Stimulated activated CD4-positive, alpha-beta T cell treated with anti-CD3 and anti-CD28 coated beads, Interleukin-2, amount 100 ng/mL, for 48 hours (primary cell): ENCODE measurements around the gene IFT74.
A peak's percentile ranks its signal among the peaks of the same experiment; 100 is the strongest.

Source experiments
- DNase-seq, 2 donors: peaks; one replicate each; pipeline ENCODE4 v3.0.0-alpha.2; 2020

Gene IFT74

DNA sequence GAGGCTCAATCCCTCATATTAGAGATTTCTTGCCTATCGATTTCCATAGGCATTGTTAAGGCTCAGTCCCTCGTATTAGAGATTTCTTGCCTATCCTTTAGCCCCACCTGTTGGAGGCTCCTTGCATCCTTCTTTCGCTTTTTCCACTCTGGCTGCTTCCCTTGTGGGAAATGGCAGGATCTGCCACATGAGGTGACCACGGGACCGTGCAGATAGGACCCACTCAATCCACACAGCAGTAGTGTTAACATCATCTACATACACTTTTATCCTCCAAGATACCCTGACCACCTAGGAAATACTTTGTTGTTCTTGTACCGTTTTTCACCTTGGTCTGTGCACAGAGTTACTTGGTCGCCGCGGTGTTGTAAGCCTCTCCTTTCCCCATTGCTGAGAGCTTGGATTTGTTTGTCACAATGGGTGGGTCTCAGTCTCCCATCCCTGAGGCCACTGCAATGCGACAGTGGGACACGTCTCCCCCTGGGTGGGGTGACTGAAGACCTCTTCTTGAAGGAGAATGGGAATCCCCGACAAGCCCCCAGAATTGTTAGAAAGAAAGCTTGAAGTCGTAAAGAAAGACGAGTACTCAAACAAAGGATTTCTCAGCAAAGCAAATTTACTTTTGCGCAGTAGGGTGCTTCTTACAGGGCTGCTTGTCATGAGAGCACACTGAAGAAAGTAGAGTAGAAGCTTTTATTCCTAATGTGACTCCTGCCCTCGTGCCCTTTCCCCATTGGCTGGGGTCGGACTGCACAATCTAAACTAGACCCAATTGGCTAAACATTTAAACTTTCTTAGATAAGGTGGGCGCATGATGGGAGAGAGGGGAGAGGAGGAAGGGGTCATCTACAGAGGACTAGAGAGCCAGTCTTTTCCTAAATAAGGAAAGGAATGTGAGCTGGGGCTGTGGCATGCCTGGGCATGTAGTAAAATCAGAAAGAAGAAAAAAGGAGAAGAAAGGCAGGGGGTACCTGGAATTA lies 19.8 kb downstream of the IFT74 start:
- no peak for DNase-seq

DNA sequence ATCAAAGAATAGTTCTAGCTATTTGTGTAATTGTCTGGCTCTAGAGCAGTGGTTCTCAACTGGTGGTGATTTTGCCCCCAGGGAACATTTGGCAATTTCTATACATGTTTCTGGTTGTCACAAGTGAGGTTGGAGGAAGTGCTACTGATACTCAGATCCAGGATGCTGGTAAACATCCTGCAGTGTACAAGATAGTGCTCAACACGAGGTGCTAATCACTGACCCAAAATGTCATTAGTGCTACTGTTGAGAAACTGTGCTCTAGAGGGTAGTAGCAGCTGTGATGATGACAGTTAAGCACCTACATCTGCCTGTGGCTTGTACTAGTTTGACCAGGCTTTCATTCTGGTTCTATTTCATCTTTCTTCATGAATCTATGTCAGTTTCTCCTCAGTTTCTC lies 27.1 kb downstream of the IFT74 start:
- DNase-seq, result no peak

- DNase-seq, result no peak
These were observed 39.6 kb downstream of the IFT74 start for GRCh38 chr9:26995810-26996209.

DNA sequence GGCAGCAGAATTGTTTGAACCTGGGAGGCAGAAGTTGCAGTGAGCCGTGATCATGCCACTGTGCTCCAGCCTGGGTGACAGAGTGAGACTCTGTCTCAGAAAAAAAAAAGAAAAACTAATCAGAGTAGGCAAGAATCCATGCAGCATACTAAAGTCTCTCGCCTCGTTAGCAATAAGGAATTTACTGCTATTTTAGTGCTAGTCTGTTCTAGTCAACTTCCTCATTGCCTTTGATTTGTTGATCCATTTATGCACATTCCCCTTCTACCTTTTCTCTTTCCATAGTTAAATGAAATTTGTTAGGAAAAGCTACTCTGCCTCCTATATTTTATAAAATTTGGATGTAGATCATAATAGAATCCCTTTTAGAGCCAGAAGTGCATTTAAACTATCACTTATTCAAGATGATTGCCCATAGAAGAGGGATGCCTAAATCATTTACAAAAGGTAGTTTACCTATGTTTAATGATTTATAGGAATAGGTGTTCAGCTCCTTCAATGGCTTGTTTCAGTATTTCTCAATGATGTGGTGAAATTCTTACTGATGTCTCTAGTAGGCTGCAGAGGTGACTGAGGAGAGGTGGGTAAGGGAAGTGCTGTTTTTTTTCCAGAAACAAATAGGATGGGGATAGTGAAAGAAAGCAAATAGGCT lies 47.3 kb downstream of the IFT74 start:
- DNase-seq, result no peak

GRCh38 chr9:27005491-27005890 lies 49.3 kb downstream of the IFT74 start, which contains the start of gene LRRC19:
LRRC19 (minus strand) TSS chr9:27005672; CDS start chr9:26999694, 5,978 bp downstream.
- DNase-seq, result no peak

DNA sequence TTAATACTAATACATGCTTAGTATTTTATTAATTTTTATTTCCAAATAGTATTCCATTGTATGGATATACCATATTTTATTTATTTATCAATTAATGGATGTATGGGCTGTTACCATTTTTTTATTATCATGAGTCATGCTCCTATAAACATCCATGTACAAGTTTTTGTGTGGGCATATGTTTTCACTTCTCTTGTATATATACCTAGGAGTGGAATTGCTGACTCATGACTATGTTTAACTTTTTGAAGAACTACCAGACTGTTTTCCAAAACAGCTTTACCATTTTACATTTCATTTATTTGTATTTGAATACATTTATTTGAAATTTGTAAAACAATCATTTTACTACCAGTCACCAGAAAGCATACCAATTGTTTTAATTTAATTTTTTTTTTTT lies 63.4 kb downstream of the IFT74 start:
- DNase-seq, result no peak

DNA sequence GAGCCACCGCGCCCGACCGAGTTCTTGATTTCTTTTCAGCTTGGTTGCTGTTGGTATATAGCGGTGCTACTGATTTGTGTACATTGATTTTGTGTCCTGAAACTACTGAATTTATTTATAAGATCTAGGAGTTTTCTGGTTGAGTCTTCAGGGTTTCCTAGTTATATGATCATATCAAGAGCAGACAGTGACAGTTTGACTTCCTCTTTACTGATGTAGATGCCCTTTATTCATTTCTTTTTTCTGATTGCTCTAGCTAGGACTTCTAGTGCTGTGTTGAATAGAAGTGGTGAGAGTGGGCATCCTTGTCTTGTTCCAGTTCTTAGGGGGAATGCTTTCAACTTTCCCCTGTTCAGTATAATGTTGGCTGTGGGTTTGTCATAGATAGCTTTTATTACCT lies 66.7 kb downstream of the IFT74 start:
- DNase-seq, result no peak

DNA sequence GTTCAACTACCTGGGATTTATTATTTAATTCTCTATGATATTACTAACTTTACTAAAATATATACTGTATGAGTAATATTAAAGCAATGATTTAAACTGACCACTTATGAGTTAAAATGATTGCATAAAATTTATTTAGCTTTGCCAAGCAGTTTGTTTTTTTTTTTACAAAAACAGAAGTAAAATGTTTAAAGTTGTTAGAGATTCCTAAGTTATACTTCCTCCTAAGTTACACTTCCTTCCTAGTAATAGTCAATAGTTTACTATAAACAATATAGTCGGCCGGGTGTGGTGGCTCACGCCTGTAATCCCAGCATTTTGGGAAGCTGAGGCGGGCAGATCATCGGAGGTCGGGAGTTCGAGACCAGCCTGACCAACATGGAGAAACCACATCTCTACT lies 73.0 kb downstream of the IFT74 start:
- DNase-seq, result no peak

DNA sequence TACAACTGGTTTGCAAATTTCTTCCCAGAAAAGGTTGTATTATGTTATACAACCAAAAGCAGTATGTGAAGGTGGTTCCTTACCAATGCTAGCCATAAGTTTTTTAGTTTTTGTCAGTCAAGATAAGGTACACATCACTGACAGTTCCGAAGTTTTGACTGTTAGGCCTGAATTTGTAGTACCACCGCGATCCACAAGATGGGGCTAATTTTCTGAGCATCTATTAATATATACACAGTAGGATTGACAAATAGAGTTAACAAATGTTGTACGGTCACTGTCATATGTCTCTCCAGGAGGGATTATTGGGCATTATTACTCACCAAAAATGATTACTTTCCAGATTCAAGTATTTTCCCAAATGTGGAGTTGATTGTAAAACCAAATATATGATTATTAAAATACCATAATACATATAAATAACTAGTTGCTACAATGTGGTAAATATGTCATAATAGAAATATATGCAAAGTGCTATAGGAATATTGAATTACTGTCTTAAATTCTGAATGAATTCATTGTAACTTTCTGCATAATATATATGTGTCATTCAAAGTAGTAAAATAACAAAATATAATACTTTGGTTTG lies 77.7 kb downstream of the IFT74 start:
- DNase-seq, result peak; percentile 46 to 68

DNA sequence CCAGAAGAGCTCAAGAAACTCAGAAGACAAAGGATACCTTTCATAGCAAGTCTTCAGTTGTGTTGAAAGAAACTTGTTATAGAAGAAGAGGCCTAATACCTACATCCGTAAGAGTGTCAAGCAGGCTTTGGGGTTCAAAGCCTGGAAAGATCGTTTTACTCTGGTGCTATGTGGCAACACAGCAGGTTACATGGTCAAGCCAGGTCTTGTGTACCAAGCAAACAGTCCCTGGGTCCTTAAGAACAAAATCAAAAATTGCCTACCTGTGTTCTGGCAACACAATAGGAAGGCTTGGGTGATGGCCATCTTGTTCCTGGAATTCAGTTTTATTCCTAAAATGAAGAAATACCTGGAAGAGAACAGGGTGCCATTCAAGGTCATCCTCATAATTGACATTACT lies 81.3 kb downstream of the IFT74 start:
- no peak for DNase-seq

DNA sequence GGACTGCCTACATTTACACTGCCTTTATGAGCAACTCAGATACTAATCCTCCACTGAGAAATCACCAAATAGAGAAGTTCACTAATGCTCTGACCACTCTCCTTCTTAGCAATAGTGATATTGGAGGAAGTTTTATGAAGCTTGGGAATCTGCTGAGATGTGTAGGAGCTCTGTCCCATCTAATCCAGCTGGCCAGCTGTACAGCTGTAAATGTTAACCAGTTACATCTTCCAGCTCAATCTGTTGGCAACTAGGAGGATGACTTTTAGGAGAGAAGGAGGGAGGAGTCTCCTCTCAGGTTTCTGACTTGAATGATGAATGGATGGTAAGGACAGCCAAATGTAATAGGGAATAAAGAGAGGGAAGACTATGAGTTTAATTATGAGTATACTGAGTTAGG lies 85.5 kb downstream of the IFT74 start:
- DNase-seq, result no peak

DNA sequence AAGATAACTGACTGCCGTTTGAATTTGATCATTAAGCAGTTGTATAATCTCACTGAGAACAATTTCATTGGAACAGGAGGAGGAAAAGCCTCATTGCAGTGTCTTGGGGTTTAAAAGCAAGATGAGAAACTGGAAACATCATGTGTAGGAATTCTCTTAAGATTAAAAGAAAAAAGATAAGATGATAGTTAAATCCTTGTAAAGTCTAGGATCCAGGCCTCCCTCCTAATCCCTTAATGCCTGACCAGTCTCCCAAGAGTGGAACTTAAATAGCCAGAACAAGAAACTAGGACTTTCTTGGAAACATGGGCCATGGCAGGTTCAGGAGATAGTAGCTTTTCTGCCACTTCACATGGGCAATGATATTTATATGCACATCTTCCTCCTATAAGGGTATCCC lies 86.3 kb downstream of the IFT74 start:
- no peak for DNase-seq

DNA sequence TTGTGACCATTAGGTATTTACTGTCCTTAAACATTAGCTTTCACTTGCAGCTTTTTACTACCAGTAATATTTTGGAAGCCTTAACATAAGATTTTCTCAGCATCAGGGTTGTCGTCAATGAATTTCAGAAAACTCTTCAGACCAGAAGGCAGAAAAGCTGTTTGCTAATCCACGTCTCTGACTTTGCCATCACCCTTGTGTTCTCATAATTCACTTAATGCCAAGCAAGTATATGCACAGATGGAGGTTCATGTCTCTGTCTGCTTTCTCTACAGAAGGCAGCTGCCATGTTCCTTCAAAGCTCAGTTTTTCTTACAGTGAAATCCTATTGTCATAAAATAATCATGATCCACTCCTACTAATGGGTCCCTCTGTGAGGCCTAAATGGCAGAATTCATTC lies 87.0 kb downstream of the IFT74 start:
- no peak for DNase-seq

DNA sequence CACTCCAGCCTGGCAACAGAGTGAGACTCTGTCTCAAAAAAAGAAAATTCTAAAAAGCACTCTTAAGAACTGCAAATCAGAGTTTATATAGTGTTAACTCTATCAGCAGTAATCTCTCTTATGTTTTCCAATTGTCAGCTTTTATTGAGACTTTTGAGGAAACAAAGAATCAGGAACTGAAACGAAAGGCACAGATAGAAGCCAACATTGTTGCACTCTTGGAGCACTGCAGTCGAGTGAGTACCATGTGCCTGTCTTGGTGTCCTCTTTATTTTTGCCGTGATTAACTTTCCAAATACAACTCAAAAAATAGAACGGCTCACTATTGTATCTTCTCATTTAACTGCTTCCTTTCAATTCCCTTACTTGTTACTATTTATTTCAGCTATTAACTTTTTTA lies 90.9 kb downstream of the IFT74 start:
- no peak for DNase-seq

DNA sequence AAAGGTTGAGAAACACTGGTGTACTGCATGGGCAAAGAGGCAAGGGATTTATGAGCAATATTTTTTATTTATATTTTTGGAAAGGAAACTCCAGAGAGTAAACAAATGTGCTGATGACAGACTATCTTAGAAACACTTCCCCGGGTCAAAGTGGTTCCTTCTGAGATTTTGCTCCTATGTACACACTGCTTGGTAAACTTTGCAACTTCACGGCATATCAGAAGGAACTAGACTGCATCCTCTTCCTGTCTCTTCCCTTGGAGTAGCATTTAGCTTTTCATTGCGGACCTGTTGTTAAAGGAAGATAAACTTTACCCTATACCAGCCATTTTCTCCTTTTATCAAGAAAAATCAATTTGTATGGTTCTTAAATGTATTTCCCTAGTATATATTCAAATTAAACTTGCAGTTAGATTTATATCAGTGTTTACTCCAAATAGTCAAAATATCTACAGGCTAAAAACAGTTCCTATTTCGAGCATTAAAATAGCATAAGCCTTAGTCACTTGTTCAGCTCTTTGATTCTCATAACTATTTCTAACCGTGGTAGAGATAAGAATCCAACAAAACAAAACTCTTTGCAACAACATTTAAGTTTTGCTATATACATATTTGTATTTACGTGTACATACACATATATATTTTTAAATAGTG lies 97.3 kb downstream of the IFT74 start:
- no peak for DNase-seq

- DNase-seq, result no peak
These were observed 97.9 kb downstream of the IFT74 start for GRCh38 chr9:27054125-27054524.

DNA sequence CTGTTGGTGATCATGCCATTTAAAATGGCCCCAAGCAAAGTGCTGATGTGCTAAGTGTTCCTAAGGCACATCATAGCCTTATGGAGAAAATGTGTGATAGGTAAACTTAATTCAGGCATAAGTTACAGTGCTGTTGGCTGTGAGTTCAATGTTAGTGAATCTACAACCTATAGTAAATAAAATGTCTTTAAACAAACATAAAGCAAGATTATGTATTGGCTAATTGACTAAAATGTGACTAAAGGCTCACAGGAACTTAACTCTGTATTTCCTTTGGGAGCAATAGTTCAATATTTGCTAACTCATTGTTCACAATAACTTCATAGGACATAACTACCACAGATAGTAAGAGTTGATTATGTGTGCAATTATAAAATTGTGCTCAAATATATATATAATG lies 98.6 kb downstream of the IFT74 start:
- no peak for DNase-seq

DNA sequence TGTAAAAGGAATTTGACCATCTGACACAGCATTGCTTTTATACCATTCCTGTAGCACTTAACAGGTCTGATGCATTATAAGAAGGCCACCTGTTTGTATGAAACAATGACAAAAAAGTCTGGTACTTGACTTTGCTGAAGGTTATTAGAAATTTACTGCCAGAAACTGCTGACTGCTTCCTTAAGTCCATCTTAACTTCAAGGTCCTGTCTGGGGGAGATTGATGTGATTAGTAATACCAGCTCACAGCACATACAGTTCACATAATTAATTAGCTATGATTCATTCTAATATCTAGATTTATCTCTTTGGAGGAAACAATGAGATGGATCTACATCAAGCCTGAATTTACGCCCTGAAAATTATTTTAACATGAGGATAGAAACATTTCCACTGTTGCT lies 103.2 kb downstream of the IFT74 start:
- DNase-seq, result no peak

- DNase-seq, result no peak
These were observed 103.7 kb downstream of the IFT74 start for GRCh38 chr9:27059907-27060306.

DNA sequence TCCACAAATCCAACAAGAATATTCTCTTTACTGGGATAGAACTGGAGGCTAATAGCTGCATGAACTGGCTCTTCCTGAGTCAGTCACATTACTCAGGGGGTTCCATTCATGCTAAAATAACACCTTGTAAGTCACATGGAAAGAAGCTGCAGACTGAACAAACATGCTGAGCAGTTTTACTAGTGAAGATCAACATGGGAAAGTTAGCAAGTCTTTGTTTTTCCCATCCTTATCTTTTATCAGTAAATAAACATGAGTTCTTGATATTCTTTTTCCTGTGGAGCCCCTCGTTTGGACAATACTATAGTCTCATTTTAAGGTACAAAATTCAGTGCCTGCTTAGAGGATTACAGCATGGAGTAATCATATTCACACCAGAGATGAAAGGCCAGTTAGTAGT lies 109.1 kb downstream of the IFT74 start:
- no peak for DNase-seq

GRCh38 chr9:27073841-27074728 lies 117.9 kb downstream of the IFT74 start:
- DNase-seq, result no peak

GRCh38 chr9:27078685-27079084 lies 122.5 kb downstream of the IFT74 start:
- DNase-seq, result no peak
